ENCODE results near the gene MUC13.

MUC13 gene

DNA sequence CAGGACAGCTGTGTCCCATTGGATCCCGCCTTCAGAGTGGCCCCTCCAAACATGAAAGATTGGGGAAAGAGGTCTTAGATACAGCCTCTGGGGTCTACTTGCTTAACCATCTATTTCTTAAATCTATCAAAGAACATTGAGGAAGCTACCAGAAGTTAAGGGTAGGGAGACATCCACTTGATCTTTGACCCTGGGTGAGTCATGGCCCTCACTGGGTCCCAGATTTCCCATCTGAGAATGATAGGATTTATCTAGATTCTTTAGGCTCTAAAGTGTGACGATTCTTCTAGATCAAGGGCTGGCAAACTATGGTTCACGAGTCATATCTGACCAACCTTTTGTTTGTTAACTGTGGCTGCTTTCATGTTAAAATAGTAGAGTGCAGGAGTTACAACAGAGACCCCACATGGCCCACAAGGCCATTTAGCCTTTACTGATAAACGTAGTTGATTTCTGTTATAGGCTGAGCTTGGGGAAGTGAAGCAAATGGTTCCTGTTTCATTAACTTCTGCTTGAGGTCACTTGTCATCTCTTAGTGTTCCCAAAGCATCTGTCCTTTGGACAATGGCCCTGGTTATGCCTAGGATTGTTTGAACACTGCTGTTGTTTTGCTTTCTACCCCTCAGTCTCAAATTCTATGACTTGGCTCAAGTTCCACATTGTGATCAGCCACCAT lies 8.0 kb downstream of the MUC13 start:
- no peak for ATAC-seq
- TF ChIP-seq, protein P1, sequence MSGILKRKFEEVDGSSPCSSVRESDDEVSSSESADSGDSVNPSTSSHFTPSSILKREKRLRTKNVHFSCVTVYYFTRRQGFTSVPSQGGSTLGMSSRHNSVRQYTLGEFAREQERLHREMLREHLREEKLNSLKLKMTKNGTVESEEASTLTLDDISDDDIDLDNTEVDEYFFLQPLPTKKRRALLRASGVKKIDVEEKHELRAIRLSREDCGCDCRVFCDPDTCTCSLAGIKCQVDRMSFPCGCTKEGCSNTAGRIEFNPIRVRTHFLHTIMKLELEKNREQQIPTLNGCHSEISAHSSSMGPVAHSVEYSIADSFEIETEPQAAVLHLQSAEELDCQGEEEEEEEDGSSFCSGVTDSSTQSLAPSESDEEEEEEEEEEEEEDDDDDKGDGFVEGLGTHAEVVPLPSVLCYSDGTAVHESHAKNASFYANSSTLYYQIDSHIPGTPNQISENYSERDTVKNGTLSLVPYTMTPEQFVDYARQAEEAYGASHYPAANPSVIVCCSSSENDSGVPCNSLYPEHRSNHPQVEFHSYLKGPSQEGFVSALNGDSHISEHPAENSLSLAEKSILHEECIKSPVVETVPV (CRISPR knock-in tag; IDR thresholded peaks at IDR 0.05) = no peak
- TF ChIP-seq ZNF70 (CRISPR knock-in tag; IDR thresholded peaks at IDR 0.05) (no peak), CSDC2 (CRISPR knock-in tag; IDR thresholded peaks at IDR 0.05) (no peak), BACH2 (CRISPR knock-in tag; IDR thresholded peaks at IDR 0.05; ENCODE audit: borderline replicate concordance) (no peak), ZFP30 (CRISPR knock-in tag; IDR thresholded peaks at IDR 0.05) (no peak), SNAI2 (CRISPR knock-in tag; IDR thresholded peaks at IDR 0.05) (no peak), ZNF565 (CRISPR knock-in tag; conservative IDR thresholded peaks at IDR 0.05; ENCODE audit: low read depth) (no peak), OSR1 (CRISPR knock-in tag; IDR thresholded peaks at IDR 0.05) (no peak), TCF4 (CRISPR knock-in tag; IDR thresholded peaks at IDR 0.05; ENCODE audit: borderline replicate concordance) (no peak), PPARA (CRISPR knock-in tag; IDR thresholded peaks at IDR 0.05; ENCODE audit: borderline replicate concordance) (no peak), ARNTL (CRISPR knock-in tag; IDR thresholded peaks at IDR 0.05; ENCODE audit: borderline replicate concordance, low read depth) (no peak), ZFP3 (CRISPR knock-in tag; IDR thresholded peaks at IDR 0.05) (no peak), ZC3H10 (CRISPR knock-in tag; IDR thresholded peaks at IDR 0.05) (no peak), RARB (CRISPR knock-in tag; IDR thresholded peaks at IDR 0.05) (no peak)
- TF ChIP-seq, protein P2, sequence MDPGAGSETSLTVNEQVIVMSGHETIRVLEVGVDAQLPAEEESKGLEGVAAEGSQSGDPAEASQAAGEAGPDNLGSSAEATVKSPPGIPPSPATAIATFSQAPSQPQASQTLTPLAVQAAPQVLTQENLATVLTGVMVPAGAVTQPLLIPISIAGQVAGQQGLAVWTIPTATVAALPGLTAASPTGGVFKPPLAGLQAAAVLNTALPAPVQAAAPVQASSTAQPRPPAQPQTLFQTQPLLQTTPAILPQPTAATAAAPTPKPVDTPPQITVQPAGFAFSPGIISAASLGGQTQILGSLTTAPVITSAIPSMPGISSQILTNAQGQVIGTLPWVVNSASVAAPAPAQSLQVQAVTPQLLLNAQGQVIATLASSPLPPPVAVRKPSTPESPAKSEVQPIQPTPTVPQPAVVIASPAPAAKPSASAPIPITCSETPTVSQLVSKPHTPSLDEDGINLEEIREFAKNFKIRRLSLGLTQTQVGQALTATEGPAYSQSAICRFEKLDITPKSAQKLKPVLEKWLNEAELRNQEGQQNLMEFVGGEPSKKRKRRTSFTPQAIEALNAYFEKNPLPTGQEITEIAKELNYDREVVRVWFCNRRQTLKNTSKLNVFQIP (CRISPR knock-in tag; IDR thresholded peaks at IDR 0.05; ENCODE audit: borderline replicate concordance, low read depth) = no peak
- TF ChIP-seq, protein P3, sequence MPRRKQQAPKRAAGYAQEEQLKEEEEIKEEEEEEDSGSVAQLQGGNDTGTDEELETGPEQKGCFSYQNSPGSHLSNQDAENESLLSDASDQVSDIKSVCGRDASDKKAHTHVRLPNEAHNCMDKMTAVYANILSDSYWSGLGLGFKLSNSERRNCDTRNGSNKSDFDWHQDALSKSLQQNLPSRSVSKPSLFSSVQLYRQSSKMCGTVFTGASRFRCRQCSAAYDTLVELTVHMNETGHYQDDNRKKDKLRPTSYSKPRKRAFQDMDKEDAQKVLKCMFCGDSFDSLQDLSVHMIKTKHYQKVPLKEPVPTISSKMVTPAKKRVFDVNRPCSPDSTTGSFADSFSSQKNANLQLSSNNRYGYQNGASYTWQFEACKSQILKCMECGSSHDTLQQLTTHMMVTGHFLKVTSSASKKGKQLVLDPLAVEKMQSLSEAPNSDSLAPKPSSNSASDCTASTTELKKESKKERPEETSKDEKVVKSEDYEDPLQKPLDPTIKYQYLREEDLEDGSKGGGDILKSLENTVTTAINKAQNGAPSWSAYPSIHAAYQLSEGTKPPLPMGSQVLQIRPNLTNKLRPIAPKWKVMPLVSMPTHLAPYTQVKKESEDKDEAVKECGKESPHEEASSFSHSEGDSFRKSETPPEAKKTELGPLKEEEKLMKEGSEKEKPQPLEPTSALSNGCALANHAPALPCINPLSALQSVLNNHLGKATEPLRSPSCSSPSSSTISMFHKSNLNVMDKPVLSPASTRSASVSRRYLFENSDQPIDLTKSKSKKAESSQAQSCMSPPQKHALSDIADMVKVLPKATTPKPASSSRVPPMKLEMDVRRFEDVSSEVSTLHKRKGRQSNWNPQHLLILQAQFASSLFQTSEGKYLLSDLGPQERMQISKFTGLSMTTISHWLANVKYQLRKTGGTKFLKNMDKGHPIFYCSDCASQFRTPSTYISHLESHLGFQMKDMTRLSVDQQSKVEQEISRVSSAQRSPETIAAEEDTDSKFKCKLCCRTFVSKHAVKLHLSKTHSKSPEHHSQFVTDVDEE (CRISPR knock-in tag; IDR thresholded peaks at IDR 0.05) = no peak

DNA sequence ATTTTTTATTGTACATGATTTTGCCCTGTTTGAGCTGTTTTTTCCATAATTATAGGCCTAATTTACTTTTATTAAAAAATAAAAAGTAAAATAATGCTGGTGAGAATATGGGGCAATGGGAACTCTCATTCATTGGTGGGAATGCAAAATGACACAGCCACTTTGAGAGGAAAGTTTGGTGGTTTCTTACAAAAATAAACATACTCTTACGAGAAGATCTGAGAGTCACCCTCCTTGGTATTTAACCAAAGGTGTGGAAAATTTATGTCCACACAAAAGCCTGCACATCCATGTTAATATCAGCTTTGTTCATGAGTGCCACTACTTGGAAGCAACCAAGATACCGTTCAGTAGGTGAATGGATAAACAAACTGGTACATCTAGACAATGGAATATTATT lies 9.8 kb downstream of the MUC13 start:
- TF ChIP-seq ZFP3 (CRISPR knock-in tag; IDR thresholded peaks at IDR 0.05) = no peak
- TF ChIP-seq PPARA (CRISPR knock-in tag; IDR thresholded peaks at IDR 0.05; ENCODE audit: borderline replicate concordance) = no peak
- TF ChIP-seq GLIS3 (CRISPR knock-in tag; IDR thresholded peaks at IDR 0.05) = no peak
- TF ChIP-seq TOX (CRISPR knock-in tag; IDR thresholded peaks at IDR 0.05; ENCODE audit: borderline replicate concordance) = no peak
- TF ChIP-seq CSDC2 (CRISPR knock-in tag; IDR thresholded peaks at IDR 0.05) = no peak
- no peak for TF ChIP-seq ZFP30 (CRISPR knock-in tag; IDR thresholded peaks at IDR 0.05)
- no peak for TF ChIP-seq ARNTL (CRISPR knock-in tag; IDR thresholded peaks at IDR 0.05; ENCODE audit: borderline replicate concordance, low read depth)
- TF ChIP-seq, protein P1 (CRISPR knock-in tag; IDR thresholded peaks at IDR 0.05) = no peak
- TF ChIP-seq SNAI2 (CRISPR knock-in tag; IDR thresholded peaks at IDR 0.05) = no peak
- no peak for TF ChIP-seq TCF4 (CRISPR knock-in tag; IDR thresholded peaks at IDR 0.05; ENCODE audit: borderline replicate concordance)
- TF ChIP-seq, protein P4, sequence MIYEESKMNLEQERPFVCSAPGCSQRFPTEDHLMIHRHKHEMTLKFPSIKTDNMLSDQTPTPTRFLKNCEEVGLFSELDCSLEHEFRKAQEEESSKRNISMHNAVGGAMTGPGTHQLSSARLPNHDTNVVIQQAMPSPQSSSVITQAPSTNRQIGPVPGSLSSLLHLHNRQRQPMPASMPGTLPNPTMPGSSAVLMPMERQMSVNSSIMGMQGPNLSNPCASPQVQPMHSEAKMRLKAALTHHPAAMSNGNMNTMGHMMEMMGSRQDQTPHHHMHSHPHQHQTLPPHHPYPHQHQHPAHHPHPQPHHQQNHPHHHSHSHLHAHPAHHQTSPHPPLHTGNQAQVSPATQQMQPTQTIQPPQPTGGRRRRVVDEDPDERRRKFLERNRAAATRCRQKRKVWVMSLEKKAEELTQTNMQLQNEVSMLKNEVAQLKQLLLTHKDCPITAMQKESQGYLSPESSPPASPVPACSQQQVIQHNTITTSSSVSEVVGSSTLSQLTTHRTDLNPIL (CRISPR knock-in tag; IDR thresholded peaks at IDR 0.05; ENCODE audit: low read depth) = no peak
- TF ChIP-seq, protein P2 (CRISPR knock-in tag; IDR thresholded peaks at IDR 0.05; ENCODE audit: borderline replicate concordance, low read depth) = no peak
- TF ChIP-seq, protein P3 (CRISPR knock-in tag; IDR thresholded peaks at IDR 0.05) = no peak
- TF ChIP-seq ZNF70 (CRISPR knock-in tag; IDR thresholded peaks at IDR 0.05) = no peak
- no peak for TF ChIP-seq RARB (CRISPR knock-in tag; IDR thresholded peaks at IDR 0.05)
- no peak for TF ChIP-seq OSR1 (CRISPR knock-in tag; IDR thresholded peaks at IDR 0.05)
- TF ChIP-seq ISL1 (CRISPR knock-in tag; IDR thresholded peaks at IDR 0.05) = no peak
- TF ChIP-seq BACH2 (CRISPR knock-in tag; IDR thresholded peaks at IDR 0.05; ENCODE audit: borderline replicate concordance) = no peak
- TF ChIP-seq, protein P5, sequence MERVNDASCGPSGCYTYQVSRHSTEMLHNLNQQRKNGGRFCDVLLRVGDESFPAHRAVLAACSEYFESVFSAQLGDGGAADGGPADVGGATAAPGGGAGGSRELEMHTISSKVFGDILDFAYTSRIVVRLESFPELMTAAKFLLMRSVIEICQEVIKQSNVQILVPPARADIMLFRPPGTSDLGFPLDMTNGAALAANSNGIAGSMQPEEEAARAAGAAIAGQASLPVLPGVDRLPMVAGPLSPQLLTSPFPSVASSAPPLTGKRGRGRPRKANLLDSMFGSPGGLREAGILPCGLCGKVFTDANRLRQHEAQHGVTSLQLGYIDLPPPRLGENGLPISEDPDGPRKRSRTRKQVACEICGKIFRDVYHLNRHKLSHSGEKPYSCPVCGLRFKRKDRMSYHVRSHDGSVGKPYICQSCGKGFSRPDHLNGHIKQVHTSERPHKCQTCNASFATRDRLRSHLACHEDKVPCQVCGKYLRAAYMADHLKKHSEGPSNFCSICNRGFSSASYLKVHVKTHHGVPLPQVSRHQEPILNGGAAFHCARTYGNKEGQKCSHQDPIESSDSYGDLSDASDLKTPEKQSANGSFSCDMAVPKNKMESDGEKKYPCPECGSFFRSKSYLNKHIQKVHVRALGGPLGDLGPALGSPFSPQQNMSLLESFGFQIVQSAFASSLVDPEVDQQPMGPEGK (CRISPR knock-in tag; IDR thresholded peaks at IDR 0.05; ENCODE audit: borderline replicate concordance) = no peak

More for the DNA sequence above, 9.8 kb downstream of the MUC13 start:
- ATAC-seq = no peak
